Upper lobe of left lung (tissue), 6 donors: ENCODE results near the gene TNRC6C. TPM values are rescaled to one million over a fixed set of nuclear protein-coding genes. Genes with fewer than 3 reads are reported as not detected.
A peak's percentile ranks its signal among the peaks of the same experiment; 100 is the strongest.

Experiments
- ATAC-seq, 2 donors: fragments of 200-7000 bp; cut with Tn5 transposase; one replicate each; pipeline ENCODE4 v1.9.1; 2022; ENCODE audit warnings: mild to moderate bottlenecking in 2 of 2, moderate library complexity in 2 of 2; ENCODE audit not compliant: low FRiP score in 2 of 2
- DNase-seq, 2 donors: peaks; one replicate each; pipeline ENCODE4 v3.0.0-alpha.2; 2019 to 2020
- H3K27ac ChIP-seq, 4 donors: fragments of 200-600 bp; sonication (generic); one replicate each; pipeline ENCODE4 v1.5.1; 2016 to 2019
- H3K27me3 ChIP-seq, 4 donors: fragments of 200-600 bp; sonication (generic); one replicate each; pipeline ENCODE4 v1.5.1; 2017 to 2019
- H3K36me3 ChIP-seq, 4 donors: fragments of 200-600 bp; sonication (generic); one replicate each; pipeline ENCODE4 v1.5.1; 2016 to 2019
- H3K4me1 ChIP-seq, 4 donors: fragments of 200-600 bp; sonication (generic); one replicate each; pipeline ENCODE4 v1.5.1; 2018 to 2019
- H3K4me3 ChIP-seq, 4 donors: fragments of 200-600 bp; sonication (generic); one replicate each; pipeline ENCODE4 v1.5.1; 2017 to 2019; ENCODE audit warnings: mild to moderate bottlenecking in 2 of 4, moderate library complexity in 1 of 4
- H3K9me3 ChIP-seq, 4 donors: fragments of 200-600 bp; sonication (generic); one replicate each; pipeline ENCODE4 v1.5.1; 2018 to 2019
- EP300 ChIP-seq, 4 donors: sonication (generic); formaldehyde crosslinking; IDR thresholded peaks; one replicate each; pipeline ENCODE4 v1.5.1; 2017; ENCODE audit warnings: antibody characterized with exemption in 4 of 4, control low read depth in 2 of 4
- POLR2A ChIP-seq, 4 donors: fragments of 450-650 bp; IDR thresholded peaks; one replicate each; pipeline ENCODE4 v1.5.1; 2016 to 2017; ENCODE audit warnings: antibody characterized with exemption in 4 of 4, mild to moderate bottlenecking in 2 of 4
- POLR2AphosphoS5 ChIP-seq, 2 donors: sonication (generic); formaldehyde crosslinking; IDR thresholded peaks; one replicate each; pipeline ENCODE4 v1.5.1; 2017; ENCODE audit warnings: antibody characterized with exemption in 2 of 2
- WGBS, 2 donors: methylation state at CpG; one replicate each; pipeline ENCODE4 v1.1.5; 2017 to 2018; 5-methylcytosine and 5-hydroxymethylcytosine counted together
- total RNA-seq, 6 donors: library from RNA; depleted of rRNA in 4 of 6; stranded (reverse); fragments of >200 nt in 4 of 6; gene quantifications; one replicate each; pipeline versions ENCODE4 v1.1.0 to v1.2.1, GENCODE V29; 2016 to 2021
- TF ChIP-seq, protein P1 (sequence below), 6 experiments: fragments of 450-650 bp in 4 of 6; fragments of 200-600 bp in 2 of 6; sonication (generic) in 2 of 6; IDR thresholded peaks; one replicate each; pipeline ENCODE4 v1.5.1; 2016 to 2019; ENCODE audit warnings: antibody characterized with exemption in 6 of 6
- donor health status: DM: no; HTN: no; CAD: no; lungs with moderate emphysema.
- donor health status: DM: no; HTN: yes; CAD: no; lungs with severe emphysema.

TNRC6C gene
- total RNA-seq, 6 donors from 2014 or later, result 8.7 to 38.8 (median 14.7) TPM

DNA sequence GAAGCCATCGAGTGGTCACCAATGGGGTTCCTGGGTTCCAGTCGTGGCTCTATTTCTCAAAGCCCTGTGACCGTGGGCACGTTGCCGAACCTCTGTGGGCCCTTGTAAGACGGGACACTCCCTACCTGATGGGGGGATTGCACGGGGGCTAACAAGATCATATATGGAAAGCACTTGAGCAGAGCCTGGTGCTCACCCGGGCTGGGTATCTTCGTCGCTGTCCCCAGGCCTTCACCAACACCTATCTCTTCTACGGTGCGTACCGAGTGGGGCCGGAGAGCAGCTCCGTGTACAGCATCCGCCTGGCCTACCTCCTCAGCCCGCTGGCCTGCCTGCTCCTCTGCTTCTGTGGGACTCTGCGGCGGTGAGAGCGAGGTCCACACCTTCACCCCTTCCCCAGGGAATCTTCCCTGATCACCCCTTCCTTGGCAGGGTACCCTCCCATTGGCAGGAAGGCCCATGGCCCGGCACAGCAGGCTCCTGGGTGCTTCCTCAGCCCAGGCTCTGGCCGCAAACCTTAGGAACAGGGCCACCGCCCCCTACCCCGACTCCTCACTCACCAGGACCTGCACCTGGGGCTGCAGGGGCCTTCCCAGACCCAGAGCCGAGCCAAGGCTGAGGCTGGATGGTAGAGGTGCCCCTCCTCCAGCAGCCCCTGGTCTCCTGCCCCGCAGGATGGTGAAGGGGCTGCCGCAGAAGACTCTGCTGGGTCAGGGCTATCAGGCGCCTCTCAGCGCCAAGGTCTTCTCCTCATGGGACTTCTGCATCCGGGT, 174.9 kb downstream of the TNRC6C start:
- no peak overlapping the region for H3K4me3 ChIP-seq
- H3K4me1 ChIP-seq, result peaks cover 46 to 69% (median 54%) of the 10 kb centered on the region in 4 donors
- H3K27ac ChIP-seq, result peak overlapping the region in 3 of 4 donors; percentile 23 to 88 (median 63)
- TF ChIP-seq EP300 (IDR thresholded peaks at IDR 0.05) (no peak), POLR2A (IDR thresholded peaks at IDR 0.05) (no peak), POLR2AphosphoS5 (IDR thresholded peaks at IDR 0.05) (no peak)
- TF ChIP-seq, protein P1, sequence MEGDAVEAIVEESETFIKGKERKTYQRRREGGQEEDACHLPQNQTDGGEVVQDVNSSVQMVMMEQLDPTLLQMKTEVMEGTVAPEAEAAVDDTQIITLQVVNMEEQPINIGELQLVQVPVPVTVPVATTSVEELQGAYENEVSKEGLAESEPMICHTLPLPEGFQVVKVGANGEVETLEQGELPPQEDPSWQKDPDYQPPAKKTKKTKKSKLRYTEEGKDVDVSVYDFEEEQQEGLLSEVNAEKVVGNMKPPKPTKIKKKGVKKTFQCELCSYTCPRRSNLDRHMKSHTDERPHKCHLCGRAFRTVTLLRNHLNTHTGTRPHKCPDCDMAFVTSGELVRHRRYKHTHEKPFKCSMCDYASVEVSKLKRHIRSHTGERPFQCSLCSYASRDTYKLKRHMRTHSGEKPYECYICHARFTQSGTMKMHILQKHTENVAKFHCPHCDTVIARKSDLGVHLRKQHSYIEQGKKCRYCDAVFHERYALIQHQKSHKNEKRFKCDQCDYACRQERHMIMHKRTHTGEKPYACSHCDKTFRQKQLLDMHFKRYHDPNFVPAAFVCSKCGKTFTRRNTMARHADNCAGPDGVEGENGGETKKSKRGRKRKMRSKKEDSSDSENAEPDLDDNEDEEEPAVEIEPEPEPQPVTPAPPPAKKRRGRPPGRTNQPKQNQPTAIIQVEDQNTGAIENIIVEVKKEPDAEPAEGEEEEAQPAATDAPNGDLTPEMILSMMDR (IDR thresholded peaks at IDR 0.05), result no peak
- 90 to 92% methylated on average over 16 to 29 of the region's 30 CpGs for WGBS, 2 donors
- ATAC-seq (no peak), DNase-seq (peak; percentile 19 to 56)
- no peaks in the 10 kb centered on the region for H3K27me3 ChIP-seq
- H3K36me3 ChIP-seq, result no peaks in the 10 kb centered on the region
- H3K9me3 ChIP-seq, result no peaks in the 10 kb centered on the region

DNA sequence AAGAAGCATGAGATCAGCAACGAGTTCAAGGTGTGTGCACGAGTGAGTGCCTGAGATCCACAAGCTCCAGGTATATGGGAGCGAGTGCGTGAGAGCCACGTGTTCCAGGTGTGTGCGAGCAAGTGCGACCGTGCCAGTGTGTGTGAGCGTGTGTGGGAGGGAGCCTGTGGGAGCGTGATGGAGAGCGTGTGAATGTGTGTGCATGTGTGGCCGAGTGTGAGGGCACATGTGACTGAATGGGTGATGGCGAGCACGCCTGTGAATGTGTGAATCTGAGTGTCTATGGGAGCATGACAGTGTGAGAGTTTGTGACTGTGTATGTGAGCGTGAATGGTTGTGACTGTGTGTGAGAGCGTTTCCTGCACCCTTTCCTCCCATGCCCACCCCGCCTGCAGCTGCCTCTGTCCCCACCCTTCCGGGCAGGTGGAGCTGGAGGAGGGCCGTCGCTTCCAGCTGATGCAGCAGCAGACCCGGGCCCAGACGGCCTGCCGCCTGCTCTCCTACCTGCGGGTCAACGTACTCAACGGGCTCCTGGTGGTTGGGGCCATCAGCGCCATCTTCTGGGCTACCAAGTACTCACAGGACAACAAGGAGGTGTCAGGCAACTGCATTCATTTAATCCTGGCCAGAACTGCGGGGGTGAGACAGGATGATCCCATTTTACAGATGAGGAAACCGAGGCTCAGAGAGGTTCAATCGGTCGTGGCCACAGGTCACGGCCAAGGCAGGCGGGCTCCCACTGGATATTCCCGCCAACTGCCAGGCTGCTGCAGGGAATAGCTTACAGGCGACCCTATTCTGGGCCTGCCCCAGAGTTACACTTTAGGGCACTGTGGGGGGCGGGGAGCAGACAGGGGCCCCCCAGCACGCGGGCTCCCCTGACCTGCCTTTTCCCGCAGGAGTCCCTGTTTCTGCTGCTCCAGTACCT, 175.7 kb downstream of the TNRC6C start:
- H3K36me3 ChIP-seq, result no peaks in the 10 kb centered on the region
- ATAC-seq, result no peak
- H3K4me1 ChIP-seq, result peaks cover 40 to 68% (median 49%) of the 10 kb centered on the region in 4 donors
- H3K27me3 ChIP-seq, result no peaks in the 10 kb centered on the region
- H3K4me3 ChIP-seq, result no peak overlapping the region
- WGBS, 2 donors, result 59% methylated on average over 29 to 39 of the region's 39 CpGs
- H3K27ac ChIP-seq, result no peak overlapping the region
- no peak for TF ChIP-seq POLR2A (IDR thresholded peaks at IDR 0.05)
- TF ChIP-seq, protein P1 (IDR thresholded peaks at IDR 0.05), result peak; percentile 40 to 68 (median 62)
- H3K9me3 ChIP-seq, result no peaks in the 10 kb centered on the region
- DNase-seq, result peak; percentile 85

DNA sequence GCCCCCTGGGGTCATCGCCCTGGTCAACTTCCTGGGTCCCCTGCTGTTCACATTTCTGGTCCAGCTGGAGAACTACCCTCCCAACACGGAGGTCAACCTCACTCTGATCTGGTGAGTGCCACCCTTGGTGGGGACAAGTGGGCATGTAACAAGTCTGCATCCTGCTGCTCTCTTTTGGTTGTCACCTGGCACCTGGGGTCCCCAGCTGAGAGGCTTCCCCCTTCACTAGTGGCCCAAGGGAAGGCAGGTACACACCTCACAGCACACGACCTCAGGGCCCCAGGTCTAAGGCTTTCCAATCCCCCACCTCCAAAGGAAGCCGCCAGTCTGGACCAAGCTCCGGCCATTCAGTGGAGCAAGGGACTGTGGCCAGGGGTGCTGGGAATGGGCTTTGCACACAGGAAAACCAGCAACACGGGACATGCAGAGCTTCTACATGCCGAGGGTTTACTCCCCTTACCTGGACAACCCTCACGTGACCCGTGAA, 176.4 kb downstream of the TNRC6C start:
- TF ChIP-seq EP300 (IDR thresholded peaks at IDR 0.05) (no peak), POLR2AphosphoS5 (IDR thresholded peaks at IDR 0.05) (no peak), POLR2A (IDR thresholded peaks at IDR 0.05) (no peak)
- Histone ChIP-seq H3K27me3 (no peaks in the 10 kb centered on the region), H3K4me1 (peaks cover 36 to 65% (median 44%) of the 10 kb centered on the region in 4 donors), H3K27ac (no peak overlapping the region), H3K4me3 (no peak overlapping the region), H3K36me3 (no peaks in the 10 kb centered on the region), H3K9me3 (no peaks in the 10 kb centered on the region)
- no peak for DNase-seq
- WGBS, 2 donors, result 76 to 84% methylated on average over 5 to 7 of the region's 9 CpGs
- no peak for ATAC-seq

DNA sequence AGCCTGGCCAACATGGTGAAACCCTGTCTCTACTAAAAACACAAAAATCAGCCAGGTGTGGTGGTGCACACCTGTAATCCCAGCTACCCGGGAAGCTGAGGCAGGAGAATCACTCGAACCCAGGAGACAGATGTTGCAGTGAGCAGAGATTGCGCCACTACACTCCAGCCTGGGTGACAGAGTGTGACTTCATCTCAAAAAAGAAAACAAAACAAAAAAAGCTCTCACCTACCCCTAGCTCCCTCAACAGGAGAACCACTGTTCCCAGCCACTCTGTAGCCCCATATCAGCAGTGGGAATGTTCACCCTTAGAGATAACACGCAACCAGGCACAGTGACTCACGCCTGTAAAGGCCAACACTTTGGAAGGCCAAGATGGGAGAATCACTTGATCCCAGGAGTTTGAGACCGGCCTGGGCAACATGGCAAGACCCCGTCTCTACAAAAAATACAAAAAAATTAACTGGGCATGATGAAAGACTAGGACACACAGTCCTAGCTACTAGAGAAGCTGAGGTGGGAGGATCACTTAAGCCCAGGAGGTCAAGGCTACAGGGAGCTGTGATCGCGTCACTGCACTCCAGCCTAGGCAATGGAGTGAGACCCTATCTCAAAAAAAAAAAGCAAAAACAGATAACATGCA, 177.5 kb downstream of the TNRC6C start:
- Histone ChIP-seq H3K27ac (no peak overlapping the region), H3K4me3 (no peak overlapping the region), H3K4me1 (peaks cover 36 to 65% (median 43%) of the 10 kb centered on the region in 4 donors), H3K36me3 (no peaks in the 10 kb centered on the region), H3K27me3 (no peaks in the 10 kb centered on the region), H3K9me3 (no peaks in the 10 kb centered on the region)
- 90% methylated on average over 9 of the region's 9 CpGs for WGBS, 2 donors
- ATAC-seq (no peak), DNase-seq (no peak)
- TF ChIP-seq EP300 (IDR thresholded peaks at IDR 0.05), result no peak

DNA sequence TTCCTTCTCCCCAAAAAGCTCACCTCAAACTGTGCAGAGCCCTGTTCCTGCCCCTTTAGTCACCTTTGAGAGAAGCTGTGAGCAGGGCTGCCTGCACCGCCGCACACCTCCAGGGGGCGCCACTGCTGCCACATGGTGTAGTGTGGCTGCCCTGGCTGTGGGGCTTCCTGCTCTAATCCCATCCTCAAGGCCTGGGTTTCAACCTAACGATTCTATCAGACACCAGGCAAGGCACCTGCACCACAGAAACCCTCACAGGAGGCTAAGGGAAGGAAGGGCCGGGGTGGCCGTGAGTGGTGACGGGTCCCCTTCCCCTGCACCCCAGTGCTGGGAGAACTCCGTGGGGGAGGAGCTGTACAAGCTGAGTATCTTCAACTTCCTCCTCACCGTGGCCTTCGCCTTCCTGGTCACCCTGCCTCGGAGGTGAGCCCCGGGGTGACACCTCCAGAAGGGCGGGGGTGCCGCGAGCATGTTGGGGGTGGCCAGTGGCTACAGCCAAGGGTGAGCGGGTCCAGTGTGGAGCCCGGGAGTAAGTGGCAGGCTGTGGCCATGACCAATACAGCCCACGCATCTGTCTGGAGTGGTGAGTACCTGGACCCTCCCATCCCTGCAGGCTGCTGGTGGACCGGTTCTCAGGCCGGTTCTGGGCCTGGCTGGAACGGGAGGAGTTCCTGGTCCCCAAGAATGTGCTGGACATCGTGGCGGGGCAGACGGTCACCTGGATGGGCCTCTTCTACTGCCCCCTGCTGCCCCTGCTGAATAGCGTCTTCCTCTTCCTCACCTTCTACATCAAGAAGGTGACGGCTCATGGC, 179.1 kb downstream of the TNRC6C start:
- Histone ChIP-seq H3K9me3 (no peaks in the 10 kb centered on the region), H3K27me3 (no peaks in the 10 kb centered on the region), H3K36me3 (no peaks in the 10 kb centered on the region), H3K4me3 (no peak overlapping the region), H3K27ac (peak overlapping the region in 3 of 4 donors; percentile 35 to 46 (median 43)), H3K4me1 (peaks cover 32 to 65% (median 40%) of the 10 kb centered on the region in 4 donors)
- TF ChIP-seq POLR2A (IDR thresholded peaks at IDR 0.05), result no peak
- TF ChIP-seq, protein P1 (IDR thresholded peaks at IDR 0.05), result peak in 2 of 6 experiments; percentile 16 to 25
- no peak for TF ChIP-seq EP300 (IDR thresholded peaks at IDR 0.05)
- TF ChIP-seq POLR2AphosphoS5 (IDR thresholded peaks at IDR 0.05), result no peak
- WGBS, 2 donors, result 50 to 52% methylated on average over 10 to 22 of the region's 26 CpGs
- ATAC-seq, result no peak
- peak; percentile 52 to 88 for DNase-seq
